K562 (cell line): ENCODE data around the gene EVI5. TPM values are rescaled to one million over a fixed set of nuclear protein-coding genes. Genes with fewer than 3 reads are reported as not detected.
A peak's percentile ranks its signal among the peaks of the same experiment; 100 is the strongest.

Experiments used
- ATAC-seq: fragments of 200-7000 bp; cut with Tn5 transposase; 3 replicates; pipeline ENCODE4 v1.9.1; 2020; ENCODE audit warnings: moderate library complexity
- BruUV-seq: library from RNA; stranded (reverse); fragments of 400-500 nt; replicated peaks from 2 replicates; lab custom pipeline; 2021; lab: Mats Ljungman, UMichigan
- CTCF ChIA-PET: fragments of 300-600 bp; formaldehyde crosslinking; extraction: SDS; loops from one replicate; lab custom pipeline; 2021; ENCODE audit warnings: low intra/inter-chr PET ratio; lab: Yijun Ruan, JAX
- POLR2A ChIA-PET: fragments of 300-600, 350-650 bp; sonication (Branson Sonifier 250); formaldehyde crosslinking; extraction: SDS; loops from one replicate; lab custom pipeline; 2021; ENCODE audit warnings: antibody characterized with exemption, inconsistent platforms; lab: Yijun Ruan, JAX
- DNase-seq, 4 experiments: peaks; one replicate each; pipeline versions ENCODE4 v3.0.0 to v3.0.0-alpha.2; 2011 to 2018; ENCODE audit warnings: low spot score in 3 of 4, mixed read lengths in 3 of 4; ENCODE audit errors: extremely low read depth in 1 of 4
- FAIRE-seq: peaks from 2 replicates; lab custom pipeline; 2011; peaks lifted over from hg19 to GRCh38; lab: Jason Lieb, UNC
- H2AFZ ChIP-seq: 2 replicates; pipeline ENCODE4 v1.6.0; 2011; ENCODE audit warnings: low read depth, low read length, control low read depth, inconsistent platforms
- H3K27ac ChIP-seq: fragments of 200-600 bp; 3 replicates; pipeline ENCODE4 v1.8.0; 2011; ENCODE audit warnings: low read depth, mild to moderate bottlenecking, control low read depth, inconsistent platforms, low read length, moderate library complexity, mixed read lengths; ENCODE audit errors: extremely low read depth
- H3K27me3 ChIP-seq, 2 experiments: fragments of 300-600 bp in 1 of 2; 2 replicates in 1 of 2; 3 replicates in 1 of 2; pipeline versions ENCODE4 v1.6.0 to v1.8.0; 2011; ENCODE audit warnings: inconsistent platforms in 2 of 2, low read length in 2 of 2, mild to moderate bottlenecking in 1 of 2, mixed read lengths in 1 of 2, moderate library complexity in 1 of 2; ENCODE audit not compliant: control insufficient read depth in 2 of 2, insufficient read depth in 2 of 2
- H3K36me3 ChIP-seq: fragments of 300-600 bp; 3 replicates; pipeline ENCODE4 v1.8.0; 2011; ENCODE audit warnings: mild to moderate bottlenecking, low read length, inconsistent platforms; ENCODE audit not compliant: control insufficient read depth, insufficient read depth
- H3K4me1 ChIP-seq, 2 experiments: fragments of 200-600 bp in 1 of 2; replicated peaks in 1 of 2; 2 replicates in 1 of 2; 3 replicates in 1 of 2; pipeline versions ENCODE4 v1.5.1 to v1.8.0; 2011; ENCODE audit warnings: inconsistent platforms in 2 of 2, low read length in 2 of 2, mild to moderate bottlenecking in 1 of 2, mixed read lengths in 1 of 2, moderate library complexity in 1 of 2; ENCODE audit not compliant: control insufficient read depth in 2 of 2, insufficient read depth in 2 of 2
- H3K4me2 ChIP-seq: 2 replicates; pipeline ENCODE4 v1.6.1; 2011; ENCODE audit warnings: low read length, control low read depth, inconsistent platforms, mixed read lengths; ENCODE audit not compliant: insufficient read depth
- H3K4me3 ChIP-seq: fragments of 200-600 bp; sonication (generic), shearing (Covaris generic); 2 replicates; pipeline ENCODE4 v1.5.1; 2016; ENCODE audit warnings: control low read depth, inconsistent platforms
- H3K79me2 ChIP-seq: fragments of 200-600 bp; 3 replicates; pipeline ENCODE4 v1.8.0; 2011; ENCODE audit warnings: low read length, inconsistent platforms; ENCODE audit not compliant: control insufficient read depth, insufficient read depth
- H3K9ac ChIP-seq, 2 experiments: 2 replicates each; pipeline versions ENCODE4 v1.6.0 to v1.6.1; 2011; ENCODE audit warnings: low read depth in 2 of 2, low read length in 2 of 2, control low read depth in 1 of 2, inconsistent platforms in 1 of 2, mild to moderate bottlenecking in 1 of 2, mixed read lengths in 1 of 2; ENCODE audit not compliant: insufficient read depth in 1 of 2
- H3K9me1 ChIP-seq: one replicate; pipeline ENCODE4 v1.6.0; 2011; ENCODE audit warnings: inconsistent platforms, mild to moderate bottlenecking, low read length, moderate library complexity; ENCODE audit not compliant: control insufficient read depth, insufficient read depth
- H3K9me3 ChIP-seq: replicated peaks from 2 replicates; pipeline ENCODE4 v1.5.1; 2011; ENCODE audit warnings: low read depth, low read length, inconsistent platforms; ENCODE audit not compliant: control insufficient read depth, insufficient read depth
- H4K20me1 ChIP-seq: replicated peaks from 2 replicates; pipeline ENCODE4 v1.6.1; 2011; ENCODE audit warnings: low read length, inconsistent platforms, mixed read lengths; ENCODE audit not compliant: control insufficient read depth, insufficient read depth
- CEBPB ChIP-seq: fragments of 450-650 bp; IDR thresholded peaks from 2 replicates; pipeline ENCODE4 v1.6.1; 2016; ENCODE audit warnings: missing genetic modification characterization, missing compliant biosample characterization
- CEBPG ChIP-seq, 3 experiments: fragments of 200-800 bp in 1 of 3; sonication (Bioruptor generic) in 1 of 3; sonication (generic) in 1 of 3; formaldehyde crosslinking in 1 of 3; IDR thresholded peaks in 2 of 3; conservative IDR thresholded peaks in 1 of 3; 2 replicates each; pipeline versions ENCODE4 v1.6.1 to v1.8.0; 2016 to 2022; ENCODE audit warnings: missing compliant biosample characterization in 2 of 3, missing genetic modification characterization in 2 of 3, mild to moderate bottlenecking in 1 of 3, missing genetic modification reagents in 1 of 3
- CREBBP ChIP-seq: IDR thresholded peaks from one replicate; pipeline ENCODE4 v1.6.1; 2012; ENCODE audit warnings: low read depth, mild to moderate bottlenecking, control low read depth, inconsistent platforms, low read length
- GABPB2 ChIP-seq: fragments of 250-450 bp; sonication (Bioruptor Pico); conservative IDR thresholded peaks from 2 replicates; pipeline ENCODE4 v1.5.1; 2021; ENCODE audit warnings: mild to moderate bottlenecking
- MCM3 ChIP-seq: fragments of 450-650 bp; IDR thresholded peaks from 2 replicates; pipeline ENCODE4 v1.6.1; 2016
- MCM5 ChIP-seq: fragments of 450-650 bp; IDR thresholded peaks from 2 replicates; pipeline ENCODE4 v1.6.1; 2016; ENCODE audit warnings: low read depth
- MIER1 ChIP-seq: fragments of 450-650 bp; IDR thresholded peaks from 2 replicates; pipeline ENCODE4 v1.6.1; 2016; ENCODE audit warnings: antibody characterized with exemption, mild to moderate bottlenecking, low read depth
- MXD1 ChIP-seq: fragments of 250-450 bp; sonication (Bioruptor Pico); IDR thresholded peaks from 2 replicates; pipeline ENCODE4 v1.8.0; 2021; ENCODE audit warnings: borderline replicate concordance, mild to moderate bottlenecking, moderate library complexity; ENCODE audit not compliant: poor library complexity, severe bottlenecking
- MYBL2 ChIP-seq, 2 experiments: fragments of 450-650 bp in 1 of 2; sonication (generic) in 1 of 2; formaldehyde crosslinking in 1 of 2; IDR thresholded peaks; 2 replicates each; pipeline versions ENCODE4 v1.6.1 to v1.8.1; 2017 to 2022; ENCODE audit warnings: borderline replicate concordance in 1 of 2, inconsistent platforms in 1 of 2, low read depth in 1 of 2, mild to moderate bottlenecking in 1 of 2, missing genetic modification reagents in 1 of 2, moderate library complexity in 1 of 2
- NFIX ChIP-seq: fragments of 250-450 bp; sonication (Bioruptor Pico); IDR thresholded peaks from 2 replicates; pipeline ENCODE4 v1.4.0; 2020; ENCODE audit warnings: low read depth, mild to moderate bottlenecking, moderate library complexity
- POLR2AphosphoS2 ChIP-seq: IDR thresholded peaks from 2 replicates; pipeline ENCODE4 v1.6.1; 2012; ENCODE audit warnings: low read length, improper control_type of control experiment
- ZHX1 ChIP-seq: fragments of 150-350 bp; conservative IDR thresholded peaks from 2 replicates; pipeline ENCODE4 v1.6.1; 2014; ENCODE audit warnings: low read length
- ZNF764 ChIP-seq: fragments of 250-450 bp; sonication (Bioruptor Pico); IDR thresholded peaks from 2 replicates; pipeline ENCODE4 v1.4.0; 2020; ENCODE audit warnings: low read depth, mild to moderate bottlenecking, moderate library complexity
- WGBS: fragments of 100-300 bp; shearing (Covaris generic); methylation state at CpG from one replicate; pipeline ENCODE4 v1.1.6; 2016; ENCODE audit warnings: low coverage, mixed read lengths; ENCODE audit not compliant: insufficient coverage; ENCODE audit errors: missing lambda C conversion rate; 5-methylcytosine and 5-hydroxymethylcytosine counted together
- in situ Hi-C: fragments of 300-500 bp; cut with MboI; formaldehyde crosslinking; loops from 4 replicates; pipeline ENCODE4 v1.15.0; 2018; ENCODE audit warnings: inconsistent platforms, mixed read lengths
- intact Hi-C: fragments of 100-400 bp; cut with micrococcal nuclease; formaldehyde crosslinking; loops from 2 replicates; pipeline ENCODE4 v1.14.2; 2022
- polyA plus RNA-seq, 8 experiments: library from polyadenylated mRNA; depleted of rRNA in 4 of 8; stranded (reverse) in 5 of 8; unstranded in 3 of 8; fragments of >200 nt; fragmentation: Nextera tagmentation in 2 of 8; fragmentation: Illumina TruSeq in 1 of 8; extraction: Ambion mirVana in 2 of 8; extraction: Trizol in 1 of 8; gene quantifications; 2 replicates each; pipeline versions ENCODE4 v1.2.1 to v1.2.3, GENCODE V29; 2011 to 2014; ENCODE audit warnings: inconsistent platforms in 1 of 8, missing spikeins in 1 of 8
- total RNA-seq, 7 experiments: library from RNA; depleted of rRNA in 6 of 7; stranded (reverse); fragments of >200 nt in 6 of 7; fragmentation: Illumina TruSeq in 2 of 7; extraction: Trizol in 2 of 7; gene quantifications; 2 replicates each; pipeline versions ENCODE4 v1.2.1 to v1.2.3, GENCODE V29; 2011 to 2021; ENCODE audit warnings: low replicate concordance in 1 of 7
- TF ChIP-seq, protein P1 (sequence below): sonication (generic); IDR thresholded peaks from 2 replicates; pipeline ENCODE4 v1.6.1; 2016
- TF ChIP-seq, protein P2 (sequence below), 2 experiments: fragments of 450-650 bp; conservative IDR thresholded peaks; 2 replicates each; pipeline ENCODE4 v1.6.1; 2017; ENCODE audit warnings: mild to moderate bottlenecking in 2 of 2, moderate library complexity in 2 of 2

The EVI5 gene
- total and polyA plus RNA-seq, 9 of the 15 experiments (the other 6 are each of a cell fraction or from before 2014, with no cell fraction given), result 1.7 to 50.1 (median 13.7) TPM

DNA sequence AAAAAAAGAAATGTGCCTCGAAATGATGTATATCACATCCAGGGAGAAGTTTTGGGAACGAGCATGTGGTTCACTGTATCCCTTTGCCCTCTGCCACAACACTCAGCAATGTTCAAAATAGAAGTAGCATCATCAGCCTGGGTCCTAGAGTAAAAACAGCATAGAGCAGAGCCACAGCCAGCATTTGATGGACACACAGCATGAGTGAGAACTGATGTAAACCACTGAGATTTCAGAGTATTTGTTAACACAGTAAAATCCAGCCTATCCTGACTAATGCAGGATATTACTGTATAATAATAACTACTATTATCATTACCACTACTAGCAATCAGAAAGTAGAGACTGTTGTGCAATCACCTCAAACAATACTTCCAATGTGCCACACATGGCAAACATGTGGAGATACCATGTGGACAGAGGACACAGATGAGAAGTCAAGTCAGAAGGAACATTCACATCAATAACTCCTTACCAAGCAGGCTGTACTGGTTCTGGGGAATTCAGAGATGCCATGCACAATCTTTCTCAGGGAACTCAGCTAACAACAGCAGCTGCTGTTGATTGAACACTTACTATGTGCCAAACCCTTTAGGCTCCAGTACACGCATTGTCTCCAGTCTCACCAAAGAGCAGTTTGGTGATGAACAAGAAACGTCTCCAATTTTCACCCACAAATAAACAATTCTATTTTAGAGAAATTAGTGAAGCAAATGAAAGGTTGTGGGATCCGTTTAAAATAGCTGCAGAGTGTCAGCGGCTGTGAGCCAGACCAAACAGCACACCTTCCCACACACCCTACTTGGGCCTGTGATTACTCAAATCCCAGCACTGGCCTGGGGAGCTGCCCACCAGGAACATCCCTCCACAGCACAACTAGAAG lies 281.6 kb downstream of the EVI5 start:
- Histone ChIP-seq H3K9me3 (no peaks in the 10 kb centered on the region), H3K4me1 (no peaks in the 10 kb centered on the region), H3K79me2 (no peaks in the 10 kb centered on the region), H2AFZ (no peak overlapping the region), H3K4me2 (no peak overlapping the region), H4K20me1 (no peaks in the 10 kb centered on the region), H3K27me3 (no peaks in the 10 kb centered on the region), H3K9me1 (no peaks in the 10 kb centered on the region), H3K4me3 (no peak overlapping the region), H3K36me3 (no peaks in the 10 kb centered on the region), H3K27ac (no peak overlapping the region), H3K9ac (no peak overlapping the region)
- ChIA-PET POLR2A (no interaction called here), CTCF (no interaction called here)
- WGBS, result 23% methylated on average over 6 of the region's 6 CpGs
- in situ Hi-C loops (no loop called here), intact Hi-C loops (no loop called here)
- BruUV-seq, result no TSS peak
- FAIRE-seq, result no peak
- no peak for DNase-seq
- ATAC-seq, result peak; percentile 42; the same call in 2 of the 3 replicates
- TF ChIP-seq GABPB2 (CRISPR knock-in tag), result no peak
- no peak for TF ChIP-seq CEBPG (CRISPR knock-in tag; IDR thresholded peaks at IDR 0.05)
- TF ChIP-seq CEBPG (tag; conservative IDR thresholded peaks at IDR 0.05 in 1 of 2, IDR thresholded peaks at IDR 0.05 in 1 of 2), result peak; percentile 47 to 66; a peak in 3 of 4 replicates
- TF ChIP-seq, protein P1, sequence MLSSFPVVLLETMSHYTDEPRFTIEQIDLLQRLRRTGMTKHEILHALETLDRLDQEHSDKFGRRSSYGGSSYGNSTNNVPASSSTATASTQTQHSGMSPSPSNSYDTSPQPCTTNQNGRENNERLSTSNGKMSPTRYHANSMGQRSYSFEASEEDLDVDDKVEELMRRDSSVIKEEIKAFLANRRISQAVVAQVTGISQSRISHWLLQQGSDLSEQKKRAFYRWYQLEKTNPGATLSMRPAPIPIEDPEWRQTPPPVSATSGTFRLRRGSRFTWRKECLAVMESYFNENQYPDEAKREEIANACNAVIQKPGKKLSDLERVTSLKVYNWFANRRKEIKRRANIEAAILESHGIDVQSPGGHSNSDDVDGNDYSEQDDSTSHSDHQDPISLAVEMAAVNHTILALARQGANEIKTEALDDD, result no peak
- TF ChIP-seq MCM5, result no peak
- TF ChIP-seq ZNF764 (CRISPR knock-in tag), result no peak
- TF ChIP-seq CREBBP, result no peak
- TF ChIP-seq, protein P2, sequence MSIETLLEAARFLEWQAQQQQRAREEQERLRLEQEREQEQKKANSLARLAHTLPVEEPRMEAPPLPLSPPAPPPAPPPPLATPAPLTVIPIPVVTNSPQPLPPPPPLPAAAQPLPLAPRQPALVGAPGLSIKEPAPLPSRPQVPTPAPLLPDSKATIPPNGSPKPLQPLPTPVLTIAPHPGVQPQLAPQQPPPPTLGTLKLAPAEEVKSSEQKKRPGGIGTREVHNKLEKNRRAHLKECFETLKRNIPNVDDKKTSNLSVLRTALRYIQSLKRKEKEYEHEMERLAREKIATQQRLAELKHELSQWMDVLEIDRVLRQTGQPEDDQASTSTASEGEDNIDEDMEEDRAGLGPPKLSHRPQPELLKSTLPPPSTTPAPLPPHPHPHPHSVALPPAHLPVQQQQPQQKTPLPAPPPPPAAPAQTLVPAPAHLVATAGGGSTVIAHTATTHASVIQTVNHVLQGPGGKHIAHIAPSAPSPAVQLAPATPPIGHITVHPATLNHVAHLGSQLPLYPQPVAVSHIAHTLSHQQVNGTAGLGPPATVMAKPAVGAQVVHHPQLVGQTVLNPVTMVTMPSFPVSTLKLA (conservative IDR thresholded peaks at IDR 0.05), result no peak
- no peak for TF ChIP-seq NFIX (CRISPR knock-in tag)
- TF ChIP-seq MYBL2 (IDR thresholded peaks at IDR 0.05; ENCODE audit: low read depth), result no peak
- TF ChIP-seq MYBL2 (CRISPR knock-in tag; IDR thresholded peaks at IDR 0.05; ENCODE audit: borderline replicate concordance), result no peak
- no peak for TF ChIP-seq ZHX1
- TF ChIP-seq MIER1, result no peak
- TF ChIP-seq MXD1, result no peak
- TF ChIP-seq POLR2AphosphoS2, result no peak
- no peak for TF ChIP-seq MCM3
- TF ChIP-seq CEBPB, result peak; percentile 77
